Measurements from ENCODE around the gene CORO2B. TPM values are rescaled to one million over a fixed set of nuclear protein-coding genes. Genes with fewer than 3 reads are reported as not detected.

The CORO2B gene
- total and polyA plus RNA-seq, 5 donors = 5.8 to 13.7 (median 11.1) TPM

GRCh38 chr15:68584756-68585573 lies 6.2 kb downstream of the CORO2B start:
- H3K9me3 ChIP-seq (ENCODE audit: control insufficient read depth, low read length) = no peaks in the 10 kb centered on the region

GRCh38 chr15:68585574-68586273 lies 6.9 kb downstream of the CORO2B start:
- H3K27me3 ChIP-seq (ENCODE audit: control insufficient read depth, insufficient read depth) = no peaks in the 10 kb centered on the region
- peaks cover 5% of the 10 kb centered on the region for H3K4me1 ChIP-seq (ENCODE audit: control insufficient read depth, insufficient read depth, low read length)
- 75% methylated on average over 8 of the region's 8 CpGs for WGBS
- intact Hi-C loops (cut with DNase I) = loop anchor here in 1 of 4 donors (2.0 kb wide), 1 partner anchor 13 kb away; no protein-coding TSS in a partner anchor
- no peak for ATAC-seq
- H3K9me3 ChIP-seq (ENCODE audit: control insufficient read depth, low read length) = no peaks in the 10 kb centered on the region
- H3K4me3 ChIP-seq (ENCODE audit: low read length) = no peak overlapping the region
- no peak for DNase-seq
- no peak overlapping the region for H3K27ac ChIP-seq (ENCODE audit: low read length)

More at GRCh38 chr15:68584756-68585573, 6.2 kb downstream of the CORO2B start:
- Histone ChIP-seq H3K4me1 (ENCODE audit: control insufficient read depth, insufficient read depth, low read length) (peaks cover 5% of the 10 kb centered on the region), H3K27me3 (ENCODE audit: control insufficient read depth, insufficient read depth) (no peaks in the 10 kb centered on the region), H3K4me3 (ENCODE audit: low read length) (no peak overlapping the region), H3K27ac (ENCODE audit: low read length) (peak overlapping the region; percentile 16)
- no peak for ATAC-seq
- intact Hi-C loops (cut with DNase I) = loop anchor here in 2 of 4 donors (2.0 to 5.0 kb wide), 2 partner anchors 14 to 52 kb away; no protein-coding TSS in a partner anchor
- WGBS = 71% methylated on average over 13 of the region's 13 CpGs
- peak in 1 of 3 donors; percentile 68 for DNase-seq

GRCh38 chr15:68586274-68586961 lies 7.6 kb downstream of the CORO2B start:
- Histone ChIP-seq H3K4me1 (ENCODE audit: control insufficient read depth, insufficient read depth, low read length) (peaks cover 5% of the 10 kb centered on the region), H3K9me3 (ENCODE audit: control insufficient read depth, low read length) (no peaks in the 10 kb centered on the region), H3K27me3 (ENCODE audit: control insufficient read depth, insufficient read depth) (no peaks in the 10 kb centered on the region), H3K27ac (ENCODE audit: low read length) (peak overlapping the region; percentile 60), H3K4me3 (ENCODE audit: low read length) (no peak overlapping the region)
- WGBS = 58% methylated on average over 8 of the region's 8 CpGs
- DNase-seq (no peak), ATAC-seq (peak in 1 of 2 donors; percentile 5)
- intact Hi-C loops (cut with DNase I) = no loop called here

- no peak for ATAC-seq
- H3K9me3 ChIP-seq (ENCODE audit: control insufficient read depth, low read length) = no peaks in the 10 kb centered on the region
- H3K27me3 ChIP-seq (ENCODE audit: control insufficient read depth, insufficient read depth) = no peaks in the 10 kb centered on the region
- no peak overlapping the region for H3K27ac ChIP-seq (ENCODE audit: low read length)
- 80% methylated on average over 4 of the region's 4 CpGs for WGBS
- no peak for DNase-seq
- no peak overlapping the region for H3K4me3 ChIP-seq (ENCODE audit: low read length)
- peaks cover 2% of the 10 kb centered on the region for H3K4me1 ChIP-seq (ENCODE audit: control insufficient read depth, insufficient read depth, low read length)
- intact Hi-C loops (cut with DNase I) = no loop called here
Measured at GRCh38 chr15:68587769-68588385, 9.1 kb downstream of the CORO2B start.

- Histone ChIP-seq H3K4me1 (ENCODE audit: control insufficient read depth, insufficient read depth, low read length) (peaks cover 4% of the 10 kb centered on the region), H3K27me3 (ENCODE audit: control insufficient read depth, insufficient read depth) (no peaks in the 10 kb centered on the region), H3K9me3 (ENCODE audit: control insufficient read depth, low read length) (no peaks in the 10 kb centered on the region), H3K4me3 (ENCODE audit: low read length) (no peak overlapping the region), H3K27ac (ENCODE audit: low read length) (no peak overlapping the region)
- 83% methylated on average over 2 of the region's 2 CpGs for WGBS
- DNase-seq (no peak), ATAC-seq (no peak)
- intact Hi-C loops (cut with DNase I) = no loop called here
Measured at GRCh38 chr15:68589053-68589452, 10.3 kb downstream of the CORO2B start.

GRCh38 chr15:68589783-68590710 lies 11.3 kb downstream of the CORO2B start:
- peak; percentile 30 to 66 for ATAC-seq
- 67% methylated on average over 15 of the region's 15 CpGs for WGBS
- Histone ChIP-seq H3K4me3 (ENCODE audit: low read length) (no peak overlapping the region), H3K27me3 (ENCODE audit: control insufficient read depth, insufficient read depth) (no peaks in the 10 kb centered on the region), H3K4me1 (ENCODE audit: control insufficient read depth, insufficient read depth, low read length) (peaks cover 5% of the 10 kb centered on the region), H3K27ac (ENCODE audit: low read length) (peak overlapping the region; percentile 40), H3K9me3 (ENCODE audit: control insufficient read depth, low read length) (no peaks in the 10 kb centered on the region)
- intact Hi-C loops (cut with DNase I) = no loop called here
- DNase-seq = peak in 2 of 3 donors; percentile 78 to 81

GRCh38 chr15:68590721-68591389 lies 12.1 kb downstream of the CORO2B start:
- Histone ChIP-seq H3K4me3 (ENCODE audit: low read length) (no peak overlapping the region), H3K27ac (ENCODE audit: low read length) (no peak overlapping the region), H3K4me1 (ENCODE audit: control insufficient read depth, insufficient read depth, low read length) (peaks cover 8% of the 10 kb centered on the region), H3K9me3 (ENCODE audit: control insufficient read depth, low read length) (no peaks in the 10 kb centered on the region), H3K27me3 (ENCODE audit: control insufficient read depth, insufficient read depth) (no peaks in the 10 kb centered on the region)
- DNase-seq (no peak), ATAC-seq (no peak)
- WGBS = 83% methylated on average over 9 of the region's 9 CpGs
- intact Hi-C loops (cut with DNase I) = no loop called here

- Histone ChIP-seq H3K4me1 (ENCODE audit: control insufficient read depth, insufficient read depth, low read length) (peaks cover 8% of the 10 kb centered on the region), H3K9me3 (ENCODE audit: control insufficient read depth, low read length) (no peaks in the 10 kb centered on the region), H3K4me3 (ENCODE audit: low read length) (no peak overlapping the region), H3K27ac (ENCODE audit: low read length) (no peak overlapping the region), H3K27me3 (ENCODE audit: control insufficient read depth, insufficient read depth) (no peaks in the 10 kb centered on the region)
- 96% methylated on average over 4 of the region's 4 CpGs for WGBS
- intact Hi-C loops (cut with DNase I) = no loop called here
- DNase-seq (no peak), ATAC-seq (no peak)
Measured at GRCh38 chr15:68592054-68592453, 13.3 kb downstream of the CORO2B start.

GRCh38 chr15:68592544-68592943 lies 13.8 kb downstream of the CORO2B start:
- H3K4me1 ChIP-seq (ENCODE audit: control insufficient read depth, insufficient read depth, low read length) = peaks cover 8% of the 10 kb centered on the region
- no peak for ATAC-seq

More at GRCh38 chr15:68592544-68592943, 13.8 kb downstream of the CORO2B start:
- Histone ChIP-seq H3K4me3 (ENCODE audit: low read length) (no peak overlapping the region), H3K27ac (ENCODE audit: low read length) (no peak overlapping the region), H3K27me3 (ENCODE audit: control insufficient read depth, insufficient read depth) (no peaks in the 10 kb centered on the region), H3K9me3 (ENCODE audit: control insufficient read depth, low read length) (no peaks in the 10 kb centered on the region)
- 95% methylated on average over 3 of the region's 3 CpGs for WGBS
- DNase-seq = no peak
- intact Hi-C loops (cut with DNase I) = no loop called here

Measured in right cardiac atrium (tissue), 5 donors.